GM21360 (cell line): ENCODE measurements around the gene MYLK2.
"Not testable (repeated sequence)": the region's sequence is repeated elsewhere in the genome, so short reads cannot be mapped to it uniquely, and the experiment has no call there.

Experiments used
- ATAC-seq: cut with Tn5 transposase; IDR thresholded peaks from one replicate; pipeline ENCODE4 v1.9.1; 2021; ENCODE audit warnings: mild to moderate bottlenecking, moderate library complexity; ENCODE audit not compliant: unreplicated experiment

MYLK2 gene

DNA sequence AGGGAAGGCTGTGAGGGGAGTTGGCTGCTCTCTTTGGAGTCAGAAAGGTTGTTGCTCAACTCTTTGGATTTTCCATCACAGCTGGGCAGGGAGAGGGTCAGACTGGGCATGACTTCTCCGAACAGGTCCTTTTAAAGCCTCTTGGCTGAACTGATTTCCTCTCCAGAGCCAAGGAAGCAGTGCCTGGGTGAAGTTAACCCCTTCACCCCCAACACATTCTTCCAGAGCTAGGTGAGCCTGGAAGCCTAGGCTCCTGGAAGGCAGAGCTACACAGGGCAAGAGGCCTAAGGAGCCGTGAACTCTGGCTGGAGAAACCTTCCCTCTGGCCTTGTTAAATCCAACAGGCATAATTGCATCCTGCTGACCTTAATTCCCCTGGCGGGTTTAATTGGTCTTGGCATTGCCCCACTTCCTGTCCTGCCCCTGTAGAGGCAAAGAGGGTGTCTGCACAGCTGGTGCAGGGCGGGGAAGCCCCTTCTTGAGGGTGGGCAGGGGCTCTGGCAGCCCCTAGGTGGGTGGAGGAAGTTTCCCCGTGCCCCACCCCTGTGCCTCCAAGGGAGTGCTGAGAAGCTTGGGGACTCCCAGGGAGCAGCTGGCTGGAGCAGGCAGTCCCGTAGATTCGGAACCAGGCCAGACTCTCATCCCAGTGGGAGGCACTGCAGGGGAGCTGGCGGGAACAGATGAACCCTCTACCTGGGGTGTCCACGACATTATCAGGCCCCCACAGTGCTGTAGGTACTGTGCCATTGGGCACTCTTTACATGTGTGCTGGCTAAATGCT lies 3.6 kb upstream of the MYLK2 start:
- ATAC-seq = no peak

DNA sequence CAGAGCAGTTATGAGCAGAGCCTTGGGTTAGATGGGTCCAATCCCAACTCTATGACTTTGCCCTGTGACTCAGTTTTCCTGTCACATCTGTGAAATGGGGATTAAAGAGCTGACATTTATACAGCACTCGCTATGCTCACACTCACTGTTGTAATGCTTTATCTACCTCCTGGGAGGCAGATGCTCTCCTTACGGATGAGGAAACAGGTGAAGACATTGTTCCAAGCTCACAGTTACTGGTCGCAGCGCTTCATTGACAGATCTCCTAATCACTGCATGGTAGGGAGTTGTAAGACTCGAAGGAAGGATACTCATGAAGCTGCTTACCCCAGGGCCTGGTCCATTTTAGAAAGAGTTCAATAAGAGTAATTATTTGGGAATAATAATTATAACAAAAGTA lies 2.9 kb upstream of the MYLK2 start:
- ATAC-seq = no peak

DNA sequence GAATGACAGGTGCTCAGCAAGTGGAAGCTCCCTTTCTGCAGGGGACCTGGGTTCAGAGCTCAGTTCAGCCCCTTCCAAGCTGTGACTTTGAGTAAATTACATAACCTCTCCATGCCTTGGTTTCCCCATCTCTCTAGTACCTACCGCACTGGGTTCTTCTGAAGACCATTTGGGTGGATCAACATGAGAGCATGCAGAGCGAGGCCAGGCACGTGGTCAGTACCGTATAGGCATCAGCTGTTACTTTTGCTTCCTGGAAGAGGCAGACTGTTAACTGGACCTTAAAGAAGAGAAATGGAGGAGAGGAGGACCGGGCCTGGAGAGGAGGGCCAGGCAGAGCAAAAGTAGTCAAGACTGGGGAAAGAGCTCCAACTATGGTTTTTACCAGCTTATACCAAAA lies 1.7 kb upstream of the MYLK2 start:
- ATAC-seq = no peak

DNA sequence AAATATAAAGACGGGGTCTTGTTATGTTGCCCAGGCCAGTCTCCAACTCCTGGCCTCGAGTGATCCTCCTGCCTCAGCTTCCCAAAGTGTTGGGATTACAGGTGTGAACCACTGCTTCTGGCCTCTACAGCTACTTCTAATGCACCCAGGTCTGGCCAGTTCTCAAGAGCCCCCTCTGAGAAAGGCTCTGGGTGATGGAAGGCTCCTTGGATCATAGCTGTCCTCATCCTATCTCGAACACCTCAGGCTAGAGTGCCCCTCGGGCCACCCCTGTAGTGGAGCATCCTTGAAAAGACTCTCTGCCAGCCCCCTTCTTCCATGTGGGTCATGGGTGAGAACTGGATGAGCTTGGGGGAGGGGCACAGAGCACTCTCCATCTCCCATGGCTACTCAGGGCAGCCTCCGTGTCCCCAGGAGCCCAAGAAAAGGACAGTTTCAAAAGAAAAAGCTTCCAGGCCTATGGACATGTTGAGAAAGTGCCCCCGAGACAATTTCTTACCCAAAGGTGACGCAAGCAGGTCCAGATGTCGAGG lies 714 bp upstream of the MYLK2 start:
- ATAC-seq = no peak

DNA sequence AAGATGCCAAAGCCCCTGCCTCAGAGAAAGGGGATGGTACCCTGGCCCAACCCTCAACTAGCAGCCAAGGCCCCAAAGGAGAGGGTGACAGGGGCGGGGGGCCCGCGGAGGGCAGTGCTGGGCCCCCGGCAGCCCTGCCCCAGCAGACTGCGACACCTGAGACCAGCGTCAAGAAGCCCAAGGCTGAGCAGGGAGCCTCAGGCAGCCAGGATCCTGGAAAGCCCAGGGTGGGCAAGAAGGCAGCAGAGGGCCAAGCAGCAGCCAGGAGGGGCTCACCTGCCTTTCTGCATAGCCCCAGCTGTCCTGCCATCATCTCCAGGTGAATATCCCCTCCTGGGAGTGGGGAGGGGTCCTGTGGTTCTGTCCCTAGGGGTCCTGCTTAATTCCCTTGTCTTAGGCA lies 1.1 kb downstream of the MYLK2 start:
- no peak for ATAC-seq

DNA sequence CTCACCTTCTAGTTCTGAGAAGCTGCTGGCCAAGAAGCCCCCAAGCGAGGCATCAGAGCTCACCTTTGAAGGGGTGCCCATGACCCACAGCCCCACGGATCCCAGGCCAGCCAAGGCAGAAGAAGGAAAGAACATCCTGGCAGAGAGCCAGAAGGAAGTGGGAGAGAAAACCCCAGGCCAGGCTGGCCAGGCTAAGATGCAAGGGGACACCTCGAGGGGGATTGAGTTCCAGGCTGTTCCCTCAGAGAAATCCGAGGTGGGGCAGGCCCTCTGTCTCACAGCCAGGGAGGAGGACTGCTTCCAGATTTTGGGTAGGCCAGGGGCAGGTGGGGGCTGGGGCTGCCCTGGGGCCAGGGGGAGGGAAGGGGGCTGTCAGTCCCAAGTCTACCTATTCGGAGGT lies 2.3 kb downstream of the MYLK2 start:
- ATAC-seq = no peak

DNA sequence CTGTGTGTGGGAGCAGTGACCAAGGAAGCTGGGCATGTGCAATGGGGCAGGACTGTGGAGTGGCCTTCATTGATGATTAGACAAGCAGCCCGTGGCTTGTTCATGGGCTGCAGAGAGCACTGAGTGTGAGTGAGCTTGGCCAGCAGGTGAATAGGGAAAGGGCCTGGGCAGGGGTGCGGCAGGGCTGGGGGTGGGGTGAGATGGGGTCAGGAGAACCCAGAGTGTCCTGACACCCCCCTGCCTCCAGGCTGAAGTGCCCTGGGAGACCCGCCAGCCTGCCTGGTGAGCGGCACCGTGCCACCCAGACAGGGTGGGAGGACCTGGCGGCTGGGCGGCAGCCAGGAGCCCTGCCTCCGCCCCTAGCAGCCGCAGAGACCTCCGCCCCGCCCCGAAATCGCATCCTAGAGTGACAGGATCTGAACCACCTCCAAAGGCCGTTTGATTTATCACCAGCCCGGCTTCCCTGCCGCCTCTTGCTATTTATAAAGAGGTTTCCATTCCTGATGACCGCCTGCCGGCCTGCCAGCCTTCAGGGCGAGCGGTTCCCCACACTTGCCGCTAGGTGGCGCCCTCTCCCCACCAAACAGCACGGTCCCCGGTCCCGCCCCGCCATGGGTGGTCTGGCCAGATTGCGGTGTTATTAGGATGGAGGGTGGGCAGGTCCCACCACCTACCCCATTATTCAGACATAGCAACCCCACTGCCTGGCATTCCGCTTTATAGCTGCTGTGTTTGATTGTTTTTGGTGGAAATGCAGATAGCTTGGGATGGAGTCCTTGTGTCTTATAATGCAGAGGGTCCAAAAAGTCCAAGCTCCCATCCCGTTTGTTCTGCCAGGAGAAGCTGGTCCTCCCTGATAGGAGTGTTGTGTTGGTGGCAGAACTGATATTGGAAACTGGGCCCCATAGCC lies 3.5 kb downstream of the MYLK2 start:
- ATAC-seq = peak; percentile 68

DNA sequence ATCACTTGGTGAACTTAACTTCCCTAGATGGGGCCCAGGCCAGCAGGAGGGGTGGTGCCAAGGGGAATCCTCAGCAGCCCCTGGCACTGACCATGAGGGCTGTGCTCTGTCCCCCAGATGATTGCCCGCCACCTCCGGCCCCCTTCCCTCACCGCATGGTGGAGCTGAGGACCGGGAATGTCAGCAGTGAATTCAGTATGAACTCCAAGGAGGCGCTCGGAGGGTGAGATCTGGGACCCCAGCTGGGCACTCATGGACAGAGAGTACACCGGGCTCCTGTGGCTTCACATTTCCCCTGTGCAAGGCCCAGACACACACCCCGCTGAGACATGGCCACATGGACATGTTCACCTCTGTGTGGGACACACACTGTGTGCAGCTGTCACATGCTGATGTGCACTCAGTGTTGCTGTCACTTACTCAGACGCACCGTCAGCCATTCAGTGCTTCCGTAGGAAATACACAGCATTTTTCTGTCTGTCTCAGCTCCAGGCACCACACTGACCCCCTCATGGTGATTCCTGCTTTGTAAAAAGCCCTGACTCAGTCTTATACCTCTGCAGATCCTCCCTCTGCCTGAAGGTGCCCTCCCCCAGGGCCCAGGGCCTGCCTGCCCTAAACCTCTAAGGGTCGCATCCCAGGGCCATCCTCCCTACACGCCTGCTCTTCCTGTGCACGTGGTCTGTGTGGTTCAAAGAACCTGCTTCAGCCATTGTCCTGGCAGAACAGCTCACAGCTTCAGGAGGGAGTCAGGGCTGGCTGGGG lies 4.4 kb downstream of the MYLK2 start:
- no peak for ATAC-seq

DNA sequence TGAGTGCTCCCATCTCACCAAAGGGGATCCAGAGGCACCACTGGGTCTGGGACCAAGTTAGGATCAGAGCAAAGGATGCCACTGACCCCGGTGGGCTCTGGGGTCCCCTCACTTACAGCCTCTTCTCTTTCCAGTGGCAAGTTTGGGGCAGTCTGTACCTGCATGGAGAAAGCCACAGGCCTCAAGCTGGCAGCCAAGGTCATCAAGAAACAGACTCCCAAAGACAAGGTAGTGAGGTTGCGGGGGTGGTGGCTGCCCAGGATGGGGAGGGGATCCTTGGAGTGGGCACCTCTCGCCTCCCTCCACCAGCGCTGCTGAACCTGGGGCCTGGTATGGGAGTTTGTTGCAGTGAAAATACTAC lies 4.9 kb downstream of the MYLK2 start:
- ATAC-seq = no peak

DNA sequence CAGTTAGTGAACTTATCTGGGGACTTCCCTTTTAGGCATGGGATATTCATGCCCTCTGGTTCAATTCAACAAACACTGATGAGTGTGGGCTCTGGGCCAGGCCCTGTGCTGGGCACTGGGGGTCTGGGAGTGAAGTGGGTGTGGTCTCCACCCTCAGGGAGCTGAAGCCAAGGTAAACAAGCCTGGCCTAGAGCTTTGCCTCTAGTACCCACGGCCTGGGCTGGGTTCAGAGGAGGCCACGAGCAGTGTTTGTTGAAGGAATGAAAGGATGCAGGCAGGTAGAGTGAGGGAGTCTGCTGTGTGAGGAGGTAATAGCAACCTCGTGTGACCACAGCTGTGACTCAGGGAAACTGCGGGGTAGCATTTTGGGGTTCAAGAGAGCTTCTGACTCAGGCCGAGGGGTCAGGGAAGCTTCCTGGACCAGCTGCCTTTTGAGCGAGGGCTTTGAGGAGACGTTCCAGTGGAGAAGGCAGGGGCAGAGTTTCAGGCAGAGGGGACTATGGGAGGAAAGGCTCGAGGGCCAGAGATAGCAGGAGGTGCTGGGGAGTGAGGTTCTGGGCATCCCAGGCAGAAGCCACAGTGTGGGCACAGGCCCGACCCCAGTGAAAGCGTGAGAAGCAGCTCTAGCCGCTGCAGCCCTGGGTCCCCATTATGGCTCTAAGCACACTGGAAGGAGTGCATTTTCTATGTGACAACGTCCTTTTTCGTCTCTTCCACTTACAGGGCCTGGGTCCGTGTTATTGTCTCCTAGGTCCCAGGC lies 5.6 kb downstream of the MYLK2 start:
- ATAC-seq = no peak

DNA sequence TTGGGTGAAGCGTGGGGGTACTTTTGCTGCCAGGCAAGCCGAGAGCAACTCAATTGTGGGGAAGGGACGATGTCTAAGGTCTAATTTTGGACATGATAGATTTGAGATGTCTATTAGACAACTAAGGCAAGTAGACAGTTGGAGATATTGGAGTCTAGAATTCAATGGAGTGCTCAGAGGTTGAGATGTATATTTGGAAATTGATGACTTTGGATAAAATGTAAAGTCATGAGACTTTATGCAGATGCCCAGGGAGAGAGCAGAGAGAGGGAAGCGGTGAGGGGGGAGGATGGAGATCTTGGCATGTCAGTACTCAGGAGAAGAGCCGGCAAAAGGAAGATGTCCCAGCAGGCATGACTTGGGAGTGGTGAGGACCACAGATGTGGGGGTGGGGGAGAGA lies 6.9 kb downstream of the MYLK2 start:
- ATAC-seq = no peak

DNA sequence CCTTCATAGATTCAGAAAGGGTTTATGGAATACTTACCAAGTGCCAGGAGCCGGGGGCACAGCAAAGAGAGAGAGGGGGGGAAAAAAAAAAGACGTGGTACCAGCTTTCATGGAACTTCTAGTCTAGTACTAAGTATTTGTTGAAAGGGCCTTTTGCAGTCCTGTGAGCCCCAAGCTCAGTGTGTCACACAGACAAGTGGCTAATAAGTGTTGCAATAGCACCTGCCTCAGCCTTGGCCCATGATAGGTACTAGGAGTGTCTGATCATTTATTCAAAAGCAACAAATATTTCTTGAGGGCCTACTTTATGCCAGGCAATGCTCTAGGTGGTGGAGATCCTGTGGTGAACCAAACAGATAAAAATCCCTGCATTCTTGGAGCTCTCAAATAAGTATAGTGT lies 7.9 kb downstream of the MYLK2 start:
- no peak for ATAC-seq

DNA sequence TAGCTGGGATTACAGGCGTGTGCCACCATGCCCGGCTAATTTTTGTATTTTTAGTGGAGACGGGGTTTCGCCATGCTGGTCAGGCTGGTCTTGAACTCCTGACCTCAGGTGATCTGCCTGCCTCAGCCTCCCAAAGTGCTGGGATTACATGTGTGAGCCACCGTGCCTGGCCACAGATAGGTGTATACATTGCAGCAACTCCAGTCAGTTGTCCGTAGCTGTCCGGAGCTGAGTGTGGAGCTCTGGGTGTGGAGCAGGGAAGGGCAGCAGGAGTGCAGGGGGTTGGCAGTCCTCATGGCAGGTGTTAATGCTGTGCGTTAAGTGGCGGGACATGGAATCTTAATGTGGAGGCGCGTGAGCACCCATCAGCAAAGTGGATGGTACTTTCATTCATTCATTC lies 8.9 kb downstream of the MYLK2 start:
- ATAC-seq = not testable (repeated sequence)

DNA sequence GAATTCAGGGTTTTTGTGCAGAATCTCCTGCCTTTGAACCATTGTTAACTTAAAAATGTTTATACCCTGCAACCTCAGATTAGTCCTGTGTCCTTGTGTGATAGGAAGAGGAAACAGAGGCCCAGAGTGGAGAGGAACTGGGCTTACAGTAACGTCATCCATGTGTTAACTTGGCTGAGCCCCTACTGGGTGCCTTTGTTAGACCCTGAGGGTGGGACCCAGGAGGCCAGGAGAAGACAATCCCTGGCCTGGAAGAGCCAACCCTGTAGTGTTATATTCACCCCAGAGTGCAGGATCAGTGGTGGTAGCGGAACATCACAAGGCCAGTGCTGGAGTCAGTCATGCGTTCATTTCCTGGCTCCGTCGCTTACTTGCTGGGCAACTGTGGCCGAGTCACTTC lies 10.6 kb downstream of the MYLK2 start:
- no peak for ATAC-seq

DNA sequence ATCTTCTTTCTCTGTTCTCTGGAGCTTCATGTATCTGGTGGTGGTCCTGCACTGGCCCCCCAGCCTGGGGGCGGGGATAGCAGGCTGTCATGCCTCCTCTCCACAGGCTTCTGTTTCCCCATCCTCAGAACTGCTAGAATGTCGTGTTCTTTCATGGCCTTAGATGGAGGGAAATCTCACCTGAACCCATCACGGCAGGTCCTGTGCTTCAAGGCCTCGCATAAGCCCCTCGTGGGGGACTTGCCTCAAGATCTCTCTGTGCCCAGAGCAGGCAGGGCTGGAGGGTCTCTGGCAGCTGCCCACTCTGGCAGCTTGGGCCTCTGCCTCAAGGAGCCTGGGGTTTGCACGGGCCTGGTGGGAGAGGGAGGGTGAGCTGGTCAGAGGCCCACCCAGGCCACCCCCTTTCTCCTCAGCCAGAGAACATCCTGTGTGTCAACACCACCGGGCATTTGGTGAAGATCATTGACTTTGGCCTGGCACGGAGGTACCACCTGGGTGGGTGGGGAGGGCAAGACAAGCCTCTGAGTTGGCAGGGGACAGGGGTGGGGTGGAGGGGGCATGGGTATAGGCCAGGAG lies 11.3 kb downstream of the MYLK2 start:
- no peak for ATAC-seq

DNA sequence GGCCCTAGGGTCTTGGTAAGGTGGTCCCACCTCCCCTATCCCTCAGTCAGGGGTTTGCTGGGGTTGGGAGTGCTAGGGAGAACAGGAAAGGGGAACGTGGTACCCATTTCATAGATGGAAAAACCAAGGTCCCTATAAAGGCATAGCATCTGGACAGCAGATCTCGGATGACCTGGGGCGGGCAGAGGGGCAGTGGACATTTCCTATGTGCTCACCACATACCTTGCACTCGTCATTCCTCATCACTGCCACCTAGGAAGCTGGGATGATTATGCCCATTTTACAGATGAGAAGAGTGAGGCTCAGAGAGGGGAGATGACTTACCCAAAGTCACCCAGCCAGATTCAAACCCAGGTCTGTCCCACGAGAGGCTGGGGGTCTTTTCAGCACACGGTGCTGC lies 12.1 kb downstream of the MYLK2 start:
- no peak for ATAC-seq

DNA sequence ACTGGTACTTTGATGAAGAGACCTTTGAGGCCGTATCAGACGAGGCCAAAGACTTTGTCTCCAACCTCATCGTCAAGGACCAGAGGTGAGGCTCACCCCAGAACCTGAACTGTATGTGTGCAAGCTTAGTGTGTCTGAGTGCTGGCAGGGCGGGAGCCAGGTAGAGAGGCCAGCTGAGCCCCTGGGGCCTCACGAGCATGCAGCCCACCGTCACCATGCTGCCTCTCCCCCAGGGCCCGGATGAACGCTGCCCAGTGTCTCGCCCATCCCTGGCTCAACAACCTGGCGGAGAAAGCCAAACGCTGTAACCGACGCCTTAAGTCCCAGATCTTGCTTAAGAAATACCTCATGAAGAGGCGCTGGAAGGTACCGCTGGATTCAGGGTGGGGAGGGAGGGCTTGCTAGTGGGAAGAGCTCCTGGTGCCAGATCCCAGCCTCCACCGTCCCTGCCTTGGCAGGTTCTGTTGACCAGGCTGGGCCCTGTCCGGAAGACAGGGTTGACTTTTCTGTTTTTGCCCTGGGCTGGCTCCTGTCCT lies 12.7 kb downstream of the MYLK2 start:
- ATAC-seq = no peak

DNA sequence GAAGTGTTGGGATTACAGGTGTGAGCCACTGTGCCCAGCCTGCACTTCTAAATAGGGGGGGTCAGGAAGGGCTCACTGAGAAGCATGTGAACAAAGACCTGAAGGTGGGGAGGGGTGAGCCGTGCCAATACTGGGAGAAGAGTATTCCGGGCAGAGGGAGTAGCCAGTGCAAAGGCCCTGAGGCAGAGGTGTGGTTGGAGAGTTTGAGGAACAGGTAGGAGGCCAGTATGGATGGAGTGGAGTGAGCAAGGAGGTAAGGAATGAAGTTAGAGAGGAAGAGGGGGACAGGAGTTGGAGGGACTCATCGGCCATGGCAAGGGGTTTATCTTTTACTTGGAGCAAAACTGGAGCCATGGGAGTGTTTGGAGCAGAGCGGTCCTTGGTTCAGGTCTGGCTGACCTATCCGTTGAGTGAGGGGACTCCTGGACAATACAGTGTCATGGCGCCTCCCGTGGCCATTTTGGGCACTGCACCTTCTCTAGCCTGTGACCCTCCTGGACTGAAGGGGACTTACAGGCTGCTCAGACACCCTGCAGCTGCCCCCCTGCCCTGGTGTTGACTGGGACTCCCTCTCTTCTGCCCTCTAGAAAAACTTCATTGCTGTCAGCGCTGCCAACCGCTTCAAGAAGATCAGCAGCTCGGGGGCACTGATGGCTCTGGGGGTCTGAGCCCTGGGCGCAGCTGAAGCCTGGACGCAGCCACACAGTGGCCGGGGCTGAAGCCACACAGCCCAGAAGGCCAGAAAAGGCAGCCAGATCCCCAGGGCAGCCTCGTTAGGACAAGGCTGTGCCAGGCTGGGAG lies 14.2 kb downstream of the MYLK2 start:
- no peak for ATAC-seq

DNA sequence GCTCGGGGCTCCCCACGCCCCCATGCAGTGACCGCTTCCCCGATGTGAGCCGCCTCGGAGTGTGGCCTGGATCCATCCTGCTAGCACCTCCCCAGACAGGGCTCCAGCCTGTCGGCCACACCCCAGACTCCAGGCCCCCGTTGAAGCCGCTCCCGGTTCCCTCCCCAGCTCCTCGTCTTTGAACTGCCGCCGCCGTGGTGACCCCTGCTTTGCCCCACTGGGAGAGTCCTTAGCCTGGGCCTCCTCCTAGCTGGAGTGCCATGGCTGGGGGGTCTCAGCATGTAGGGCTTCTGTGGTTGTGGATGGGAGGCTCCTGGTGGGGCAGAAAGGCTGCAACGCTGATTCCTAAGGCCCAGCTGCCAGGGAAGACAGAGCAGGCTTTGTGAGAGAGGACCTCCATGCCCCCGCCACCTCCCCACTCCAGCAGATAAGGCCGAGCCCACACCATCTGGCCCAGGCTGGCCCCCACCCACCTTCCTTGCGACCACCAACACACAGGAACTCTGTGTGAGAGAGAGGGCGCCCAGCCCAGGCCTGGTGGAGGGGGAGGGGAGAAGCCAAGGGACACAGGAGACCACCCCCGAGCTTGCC lies 14.9 kb downstream of the MYLK2 start:
- ATAC-seq = no peak
